H1 (cell line): ENCODE measurements around the gene ZSCAN10. TPM values are rescaled to one million over a fixed set of nuclear protein-coding genes. Genes with fewer than 3 reads are reported as not detected.

Experiments used
- CTCF ChIA-PET: fragments of 300-600 bp; sonication (Branson Sonifier 250); formaldehyde crosslinking; loops from one replicate; lab custom pipeline; 2021; ENCODE audit not compliant: partially characterized antibody; lab: Charles Lee
- POLR2A ChIA-PET: fragments of 300-600 bp; sonication (Branson Sonifier 250); formaldehyde crosslinking; loops from one replicate; lab custom pipeline; 2021; ENCODE audit warnings: inconsistent platforms; ENCODE audit not compliant: partially characterized antibody; lab: Charles Lee
- DNase-seq, 2 experiments: peaks; one replicate each; pipeline versions ENCODE4 v3.0.0 to v3.0.0-alpha.2; 2010 to 2022; ENCODE audit warnings: low spot score in 2 of 2, low read depth in 1 of 2, mixed read lengths in 1 of 2
- FAIRE-seq: peaks from 2 replicates; lab custom pipeline; 2011; peaks lifted over from hg19 to GRCh38; lab: Jason Lieb, UNC
- H2AFZ ChIP-seq: 2 replicates; pipeline ENCODE4 v1.8.1; 2012; ENCODE audit warnings: low read length, inconsistent platforms
- H2AK5ac ChIP-seq: 2 replicates; pipeline ENCODE4 v1.6.1; 2013; ENCODE audit warnings: low read depth, low read length
- H2BK120ac ChIP-seq: replicated peaks from 2 replicates; pipeline ENCODE3; 2013; ENCODE audit warnings: low read depth, low read length, inconsistent platforms
- H2BK12ac ChIP-seq: 2 replicates; pipeline ENCODE4 v1.6.1; 2013; ENCODE audit warnings: low read depth, low read length
- H2BK15ac ChIP-seq: 2 replicates; pipeline ENCODE4 v1.6.1; 2013; ENCODE audit warnings: low read length
- H2BK20ac ChIP-seq: 2 replicates; pipeline ENCODE4 v1.6.1; 2013; ENCODE audit warnings: low read length
- H2BK5ac ChIP-seq: 2 replicates; pipeline ENCODE4 v1.6.1; 2013; ENCODE audit warnings: low read depth, low read length
- H3K14ac ChIP-seq: 2 replicates; pipeline ENCODE4 v1.6.1; 2013; ENCODE audit warnings: inconsistent platforms; ENCODE audit not compliant: insufficient read length
- H3K18ac ChIP-seq: 2 replicates; pipeline ENCODE4 v1.6.1; 2013; ENCODE audit warnings: low read length; ENCODE audit errors: extremely low read depth
- H3K23ac ChIP-seq: 2 replicates; pipeline ENCODE4 v1.6.1; 2013; ENCODE audit warnings: inconsistent platforms; ENCODE audit not compliant: insufficient read length
- H3K23me2 ChIP-seq: 2 replicates; pipeline ENCODE4 v1.6.1; 2013; ENCODE audit warnings: low read depth, low read length
- H3K27ac ChIP-seq: 2 replicates; pipeline ENCODE4 v1.6.1; 2011; ENCODE audit warnings: low read depth, low read length, inconsistent platforms
- H3K27me3 ChIP-seq, 4 experiments: replicated peaks in 1 of 4; 1 replicate in 1 of 4; 2 replicates in 3 of 4; pipeline versions ENCODE4 v1.6.1 to v1.8.1; 2011 to 2013; ENCODE audit warnings: low read length in 3 of 4, mild to moderate bottlenecking in 3 of 4, inconsistent platforms in 2 of 4, mixed read lengths in 2 of 4, moderate library complexity in 1 of 4; ENCODE audit not compliant: control insufficient read depth in 3 of 4, insufficient read depth in 3 of 4; ENCODE audit errors: extremely low read depth in 1 of 4
- H3K36me3 ChIP-seq, 4 experiments: 2 replicates each; pipeline versions ENCODE4 v1.6.1 to v1.8.1; 2011 to 2013; ENCODE audit warnings: mild to moderate bottlenecking in 4 of 4, low read length in 3 of 4, moderate library complexity in 2 of 4, control low read depth in 1 of 4, inconsistent platforms in 1 of 4; ENCODE audit not compliant: insufficient read depth in 4 of 4, control insufficient read depth in 2 of 4
- H3K4ac ChIP-seq: replicated peaks from 2 replicates; pipeline ENCODE3; 2013; ENCODE audit warnings: low read length, low read depth, mixed read lengths, inconsistent platforms; ENCODE audit not compliant: insufficient read length
- H3K4me1 ChIP-seq, 4 experiments: replicated peaks in 1 of 4; 1 replicate in 1 of 4; 2 replicates in 3 of 4; pipeline versions ENCODE4 v1.6.1 to v1.8.1; 2011 to 2013; ENCODE audit warnings: low read length in 3 of 4, inconsistent platforms in 2 of 4, mixed read lengths in 1 of 4; ENCODE audit not compliant: insufficient read depth in 4 of 4, control insufficient read depth in 3 of 4
- H3K4me2 ChIP-seq, 2 experiments: 2 replicates each; pipeline versions ENCODE4 v1.6.1 to v1.8.1; 2011 to 2013; ENCODE audit warnings: low read depth in 2 of 2, low read length in 2 of 2, control low read depth in 1 of 2, inconsistent platforms in 1 of 2, mild to moderate bottlenecking in 1 of 2; ENCODE audit not compliant: insufficient read depth in 1 of 2
- H3K4me3 ChIP-seq, 4 experiments: fragments of 200-600, 300-600 bp in 1 of 4; sonication (generic), shearing (Covaris generic), sonication (Bioruptor Twin) in 1 of 4; 2 replicates each; pipeline versions ENCODE4 v1.5.1 to v1.8.1; 2011 to 2016; ENCODE audit warnings: low read length in 4 of 4, low read depth in 3 of 4, control low read depth in 2 of 4, inconsistent platforms in 2 of 4, mild to moderate bottlenecking in 2 of 4, mixed read lengths in 1 of 4, moderate library complexity in 1 of 4; ENCODE audit not compliant: insufficient read depth in 2 of 4; ENCODE audit errors: extremely low read depth in 1 of 4
- H3K56ac ChIP-seq: replicated peaks from 2 replicates; pipeline ENCODE3; 2013; ENCODE audit warnings: low read depth, mild to moderate bottlenecking, mixed read lengths, low read length, inconsistent platforms; ENCODE audit not compliant: insufficient read length
- H3K79me1 ChIP-seq: 2 replicates; pipeline ENCODE4 v1.6.1; 2013; ENCODE audit warnings: low read depth, low read length, control low read depth
- H3K79me2 ChIP-seq, 2 experiments: 2 replicates each; pipeline versions ENCODE4 v1.6.1 to v1.8.1; 2012 to 2013; ENCODE audit warnings: low read length in 2 of 2, mild to moderate bottlenecking in 2 of 2, inconsistent platforms in 1 of 2; ENCODE audit not compliant: insufficient read depth in 2 of 2, control insufficient read depth in 1 of 2
- H3K9ac ChIP-seq, 4 experiments: replicated peaks in 1 of 4; 1 replicate in 1 of 4; 2 replicates in 3 of 4; pipeline versions ENCODE4 v1.6.1 to v1.8.1; 2011 to 2013; ENCODE audit warnings: low read depth in 3 of 4, low read length in 3 of 4, control low read depth in 2 of 4, mild to moderate bottlenecking in 2 of 4, moderate library complexity in 2 of 4, inconsistent platforms in 1 of 4; ENCODE audit errors: extremely low read depth in 1 of 4
- H3K9me3 ChIP-seq, 2 experiments: 2 replicates each; pipeline versions ENCODE4 v1.6.1 to v1.8.1; 2012 to 2013; ENCODE audit warnings: mild to moderate bottlenecking in 2 of 2, moderate library complexity in 2 of 2, control low read depth in 1 of 2, inconsistent platforms in 1 of 2, low read depth in 1 of 2, low read length in 1 of 2, mixed read lengths in 1 of 2; ENCODE audit not compliant: insufficient read depth in 2 of 2
- H4K20me1 ChIP-seq, 2 experiments: replicated peaks in 1 of 2; 2 replicates each; pipeline versions ENCODE3 to v1.8.1; 2011 to 2013; ENCODE audit warnings: inconsistent platforms in 2 of 2, low read length in 2 of 2, mild to moderate bottlenecking in 1 of 2; ENCODE audit not compliant: insufficient read depth in 2 of 2, control insufficient read depth in 1 of 2
- H4K5ac ChIP-seq: 2 replicates; pipeline ENCODE4 v1.6.1; 2013; ENCODE audit warnings: low read length, low read depth, mixed read lengths, inconsistent platforms; ENCODE audit not compliant: insufficient read length
- H4K8ac ChIP-seq: 2 replicates; pipeline ENCODE4 v1.8.0; 2013; ENCODE audit warnings: mild to moderate bottlenecking, moderate library complexity, low read length, inconsistent platforms; ENCODE audit not compliant: insufficient read depth; ENCODE audit errors: extremely low read depth
- H4K91ac ChIP-seq: replicated peaks from 2 replicates; pipeline ENCODE3; 2013; ENCODE audit warnings: low read length, mixed read lengths, inconsistent platforms; ENCODE audit not compliant: insufficient read length
- ATF2 ChIP-seq: IDR thresholded peaks from 2 replicates; pipeline ENCODE4 v1.6.1; 2012; ENCODE audit warnings: low read length, inconsistent platforms
- ATF3 ChIP-seq: IDR thresholded peaks from 2 replicates; pipeline ENCODE4 v1.6.1; 2011; ENCODE audit warnings: low read depth, mild to moderate bottlenecking, low read length; ENCODE audit not compliant: insufficient read depth
- EP300 ChIP-seq, 2 experiments: IDR thresholded peaks; 1 replicate in 1 of 2; 2 replicates in 1 of 2; pipeline ENCODE4 v1.6.1; 2011 to 2012; ENCODE audit warnings: low read depth in 2 of 2, low read length in 2 of 2, mild to moderate bottlenecking in 2 of 2, borderline replicate concordance in 1 of 2, inconsistent platforms in 1 of 2, moderate library complexity in 1 of 2
- KDM4A ChIP-seq: IDR thresholded peaks from one replicate; pipeline ENCODE4 v1.7.1; 2012; ENCODE audit warnings: low read depth, mild to moderate bottlenecking, moderate library complexity, low read length, inconsistent platforms; ENCODE audit not compliant: severe bottlenecking
- NANOG ChIP-seq: IDR thresholded peaks from 2 replicates; pipeline ENCODE4 v1.6.1; 2011; ENCODE audit warnings: low read length, low read depth, mild to moderate bottlenecking, inconsistent platforms; ENCODE audit not compliant: insufficient read depth, poor library complexity, severe bottlenecking
- SP2 ChIP-seq: IDR thresholded peaks from 2 replicates; pipeline ENCODE4 v1.6.1; 2012; ENCODE audit warnings: mild to moderate bottlenecking, low read length, inconsistent platforms
- TAF7 ChIP-seq: optimal IDR thresholded peaks from 2 replicates; pipeline ENCODE3; 2011; ENCODE audit warnings: low read depth, mild to moderate bottlenecking, inconsistent platforms, low read length, moderate library complexity, borderline replicate concordance
- WGBS, 2 experiments: shearing (Covaris generic) in 1 of 2; methylation state at CpG; one replicate each; pipeline versions ENCODE4 v1.1.6 to v1.1.7; 2013 to 2015; ENCODE audit warnings: low lambda C conversion rate in 2 of 2, mixed read lengths in 2 of 2, inconsistent platforms in 1 of 2, low coverage in 1 of 2, missing lambda C conversion rate in 1 of 2; ENCODE audit not compliant: insufficient replicate concordance in 2 of 2, insufficient coverage in 1 of 2, insufficient read length in 1 of 2; ENCODE audit errors: extremely low coverage in 1 of 2, missing lambda C conversion rate in 1 of 2; 5-methylcytosine and 5-hydroxymethylcytosine counted together
- polyA plus RNA-seq, 7 experiments: library from polyadenylated mRNA; depleted of rRNA in 3 of 7; stranded (reverse) in 5 of 7; unstranded in 2 of 7; fragments of >200 nt in 5 of 7; fragments of 200-250 nt in 2 of 7; gene quantifications; 1 replicate in 5 of 7; 2 replicates in 1 of 7; 4 replicates in 1 of 7; pipeline versions ENCODE4 v1.2.1 to v1.2.3, GENCODE V29; 2011 to 2013; ENCODE audit warnings: missing spikeins in 2 of 7, mixed read lengths in 2 of 7
- total RNA-seq: library from RNA; stranded (reverse); fragmentation: NEBNext Ultra II Directional; extraction: Animal tissue kit (Norgen Biotek cat#: 25700); gene quantifications from 2 replicates; pipeline ENCODE4 v1.2.1, GENCODE V29; 2021

Gene ZSCAN10
- total and polyA plus RNA-seq, 2 of the 8 experiments (the other 6 are each of a cell fraction or from before 2014, with no cell fraction given): 209 to 314 TPM

GRCh38 chr16:3087243-3088235 lies 11.6 kb downstream of the ZSCAN10 start:
- FAIRE-seq (no peak), DNase-seq (no peak)
- Histone ChIP-seq H4K5ac (no peak overlapping the region), H2BK20ac (no peak overlapping the region), H4K91ac (no peak overlapping the region), H2BK12ac (no peak overlapping the region), H3K36me3 (peaks cover 25 to 46% (median 38%) of the 10 kb centered on the region in 4 experiments), H3K79me2 (peaks cover 0 to 12% of the 10 kb centered on the region in 2 experiments; a peak in 1 of 4 replicates), H3K4ac (no peak overlapping the region), H3K9me3 (no peaks in the 10 kb centered on the region), H4K8ac (no peak overlapping the region), H2AK5ac (no peak overlapping the region), H3K79me1 (peaks cover 3% of the 10 kb centered on the region), H3K9ac (no peak overlapping the region), H2AFZ (no peak overlapping the region), H3K27ac (no peak overlapping the region; the same call in 1 of the 2 replicates), H3K14ac (no peak overlapping the region), H3K23me2 (no peaks in the 10 kb centered on the region), H3K4me1 (peaks cover 0 to 6% (median 5%) of the 10 kb centered on the region in 4 experiments; a peak in 6 of 7 replicates), H3K18ac (no peak overlapping the region), H3K27me3 (no peaks in the 10 kb centered on the region), H2BK5ac (peak overlapping the region; percentile 52; the same call in 1 of the 2 replicates), H2BK15ac (no peak overlapping the region), H3K23ac (no peak overlapping the region), H3K4me2 (no peak overlapping the region), H2BK120ac (no peak overlapping the region), H3K4me3 (no peak overlapping the region), H4K20me1 (peaks cover 13 to 22% of the 10 kb centered on the region in 2 experiments), H3K56ac (no peak overlapping the region)
- POLR2A ChIA-PET: interaction anchor here (0.5 to 8.3 kb wide), 27 partner anchors 12 to 117 kb away, joined by 3 to 137 read pairs (median 5); partner anchors contain the start of genes CLDN6, HCFC1R1, IL32 and THOC6
- WGBS, 2 experiments: 90% methylated on average over 17 of the region's 18 CpGs; no CpG with 5 or more reads in 1 of the 2 experiments
- CTCF ChIA-PET: interaction anchor here (1.0 to 36.8 kb wide), 16 partner anchors 9 to 115 kb away, joined by 3 to 619 read pairs (median 6); partner anchors contain the start of genes IL32, ZNF205, ZNF213 and ZSCAN10
- no peak for TF ChIP-seq TAF7
- TF ChIP-seq KDM4A: no peak
- TF ChIP-seq NANOG: no peak
- no peak for TF ChIP-seq ATF2
- TF ChIP-seq EP300 (IDR thresholded peaks at IDR 0.05; ENCODE audit: borderline replicate concordance in 1 of 2, low read depth in 2 of 2, low read length in 2 of 2): no peak
- TF ChIP-seq SP2: no peak
- no peak for TF ChIP-seq ATF3
